CD4-positive, alpha-beta T cell treated with Interleukin-4 for 1 hour (primary cell): ENCODE results near the gene TYRO3.

Experiments used
- DNase-seq, 2 donors: peaks; one replicate each; pipeline ENCODE4 v3.0.0-alpha.2; 2020 to 2022

The TYRO3 gene

DNA sequence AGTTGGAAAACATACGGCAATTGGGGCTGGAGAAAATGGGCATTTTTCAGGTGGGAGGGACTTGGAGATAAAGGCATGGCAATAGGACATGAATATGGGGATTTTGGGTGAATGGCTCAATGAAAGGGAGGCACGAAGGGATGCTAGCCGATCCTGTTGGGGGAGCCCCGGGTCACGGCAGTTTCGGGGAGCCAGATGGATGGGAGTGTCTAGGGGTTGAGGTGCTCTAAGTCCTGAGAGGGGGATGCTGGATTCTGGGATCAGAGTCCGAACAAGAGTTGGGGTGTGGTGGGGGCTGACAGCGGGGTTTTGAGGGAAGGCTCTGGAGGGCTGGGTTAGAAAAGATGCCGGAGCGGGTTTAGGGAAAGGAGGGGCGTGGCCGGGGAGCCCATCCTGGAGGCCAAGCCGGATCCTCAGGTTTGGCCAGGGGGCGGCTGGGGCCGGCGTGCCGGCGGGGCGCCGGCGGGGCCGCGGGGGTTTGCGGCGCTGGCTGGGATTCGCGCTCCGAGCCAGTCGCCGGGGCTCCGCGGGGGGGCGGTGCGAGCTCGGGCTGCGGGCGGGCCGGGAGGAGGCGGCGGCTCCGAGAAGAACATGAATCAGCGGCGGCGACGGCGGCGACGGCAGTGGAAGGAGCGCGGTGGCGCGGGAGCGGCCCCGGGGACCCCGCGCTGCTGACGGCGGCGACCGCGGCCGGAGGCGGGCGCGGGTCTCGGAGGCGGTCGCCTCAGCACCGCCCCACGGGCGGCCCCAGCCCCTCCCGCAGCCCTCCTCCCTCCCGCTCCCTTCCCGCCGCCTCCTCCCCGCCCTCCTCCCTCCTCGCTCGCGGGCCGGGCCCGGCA is at the start of gene TYRO3:
Gene TYRO3, plus strand, starts transcription at position 813 of the 839 bp plus-strand sequence. CDS start 46 bp downstream, outside the sequence.
- DNase-seq, result peak; percentile 52 to 65

DNA sequence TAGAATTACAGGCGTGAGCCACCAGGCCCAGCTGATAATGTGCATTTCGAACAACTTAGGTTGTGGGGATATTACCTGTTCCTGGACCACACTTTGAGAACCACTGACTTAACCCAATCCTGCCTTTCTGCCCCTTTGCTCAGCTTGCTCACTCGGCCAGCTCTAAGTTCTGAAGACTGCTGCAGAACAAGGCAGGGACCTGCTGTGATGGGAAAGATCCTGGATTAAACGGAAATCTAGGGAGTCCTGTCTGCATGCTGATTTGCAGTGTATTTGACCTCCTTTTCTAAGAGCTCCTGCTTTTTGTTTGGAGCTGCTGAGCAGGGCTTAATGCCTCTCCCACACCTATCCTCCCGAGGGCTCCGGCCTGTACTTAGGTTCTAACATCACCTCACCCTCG is 48.3 kb upstream of the TYRO3 start:
- no peak for DNase-seq

- no peak for DNase-seq
Observed at GRCh38 chr15:41511331-41511898, 47.6 kb upstream of the TYRO3 start.

DNA sequence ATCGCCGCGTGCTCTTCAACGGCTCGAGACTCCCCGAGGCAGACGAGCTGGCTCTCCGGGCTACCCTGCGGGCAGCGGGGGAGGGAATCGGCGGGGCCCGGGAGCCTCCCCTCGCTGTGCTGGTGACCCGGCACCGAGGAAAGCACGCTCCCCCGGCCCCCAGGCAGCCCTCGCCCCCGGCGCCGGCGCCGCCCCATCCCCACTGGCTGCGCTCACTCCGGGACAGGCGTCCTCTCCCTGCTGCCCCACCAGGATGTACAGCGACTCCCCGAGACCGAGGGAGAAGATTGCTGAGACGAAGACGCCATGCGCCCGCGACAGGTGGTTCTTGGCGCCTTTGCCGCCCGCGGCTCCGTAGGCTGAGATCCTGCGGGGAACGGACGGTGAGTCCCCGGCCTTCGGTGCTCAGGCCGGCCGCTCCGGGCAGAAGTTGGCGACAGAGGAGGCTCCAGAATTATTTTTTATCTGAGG is 47.1 kb upstream of the TYRO3 start:
- DNase-seq, result peak in 1 of 2 donors; percentile 11

DNA sequence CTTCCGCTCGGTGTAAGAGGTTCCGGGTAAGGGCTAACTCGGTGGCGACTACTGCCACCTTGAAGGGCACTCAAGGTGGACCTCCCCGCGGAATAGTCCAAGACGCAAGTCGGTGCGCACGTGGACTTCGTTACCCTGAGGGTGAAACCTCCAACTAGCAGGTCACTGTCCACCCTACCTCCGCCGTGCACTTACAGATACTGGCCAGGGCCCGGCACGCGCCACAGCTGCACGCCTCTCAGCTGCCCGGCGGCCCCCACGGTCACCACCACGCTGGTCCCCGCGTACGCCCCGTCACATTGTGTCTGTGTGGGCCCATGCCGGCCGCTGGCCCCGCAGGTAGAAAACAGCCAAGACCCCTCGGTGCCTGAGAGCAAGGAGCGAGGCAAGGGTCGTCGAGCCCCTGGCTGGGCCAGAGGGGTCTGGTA is 46.5 kb upstream of the TYRO3 start:
- DNase-seq, result no peak

DNA sequence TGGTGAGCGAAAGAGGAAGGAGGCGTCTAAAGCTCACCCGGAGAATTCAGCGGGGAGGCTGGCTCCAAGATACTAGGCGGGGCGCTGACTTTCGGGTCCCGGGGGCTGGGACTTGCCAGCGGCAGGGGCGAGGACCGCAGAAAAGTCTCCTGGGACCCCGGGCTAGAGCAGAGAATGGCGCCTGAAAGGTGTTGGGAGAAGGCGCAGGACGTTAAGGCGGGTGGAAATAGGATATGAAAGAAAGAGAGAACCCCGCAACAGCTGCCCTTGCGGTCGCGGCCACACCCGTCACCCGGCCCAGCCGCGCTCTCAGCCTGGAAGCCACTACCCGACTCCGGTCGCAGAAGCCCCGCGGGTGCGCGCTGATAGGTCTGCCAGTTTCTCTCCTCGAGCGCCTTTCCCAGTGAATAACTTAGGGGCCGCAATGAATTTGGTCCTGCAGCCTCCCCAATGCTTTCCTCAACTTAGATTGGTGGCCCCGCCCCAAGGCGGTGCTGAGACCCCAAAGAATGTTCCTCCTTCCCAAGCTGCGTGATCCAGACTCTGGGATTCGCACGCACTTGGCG is 46.0 kb upstream of the TYRO3 start:
- peak; percentile 38 to 42 for DNase-seq

DNA sequence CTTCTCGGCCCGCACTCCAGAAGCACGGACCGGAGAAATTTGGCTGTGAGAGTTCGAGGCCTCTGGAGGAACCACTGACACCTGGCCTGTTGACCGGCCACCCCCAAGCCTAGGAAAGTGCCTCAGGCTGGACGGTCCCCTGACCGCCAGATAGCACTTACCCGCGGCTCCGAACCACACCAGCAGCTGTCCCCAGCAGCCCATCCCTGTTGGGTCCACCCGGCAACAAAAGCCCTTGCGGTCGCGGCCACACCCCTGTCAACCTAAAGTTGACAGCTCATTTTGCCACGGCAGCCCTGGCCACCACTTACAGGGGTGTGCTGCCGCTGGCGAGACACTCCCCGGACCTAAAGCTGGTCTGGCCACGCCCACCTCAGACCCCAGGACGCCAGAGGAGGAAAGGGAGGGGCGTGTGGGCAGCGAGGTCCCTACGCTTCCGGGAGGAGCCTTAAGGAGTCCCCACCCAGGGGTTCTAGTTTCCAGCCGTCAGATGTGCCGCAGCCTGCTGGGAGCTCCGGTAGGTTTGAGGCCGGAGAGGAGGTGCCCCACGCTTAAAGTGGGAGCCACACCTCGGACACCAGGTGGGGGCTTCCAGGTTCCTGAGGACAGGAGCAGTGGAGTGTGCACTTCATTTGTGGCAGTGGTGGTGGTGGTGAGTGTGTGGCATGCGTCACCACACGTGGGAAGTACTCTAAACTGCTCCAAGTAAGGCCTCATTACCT is 45.3 kb upstream of the TYRO3 start, which contains the start of gene LTK:
Gene LTK, minus strand, starts transcription at position 322 of the 722 bp plus-strand sequence. Its CDS starts 118 bp downstream, at position 204.
- DNase-seq, result peak; percentile 26 to 30

DNA sequence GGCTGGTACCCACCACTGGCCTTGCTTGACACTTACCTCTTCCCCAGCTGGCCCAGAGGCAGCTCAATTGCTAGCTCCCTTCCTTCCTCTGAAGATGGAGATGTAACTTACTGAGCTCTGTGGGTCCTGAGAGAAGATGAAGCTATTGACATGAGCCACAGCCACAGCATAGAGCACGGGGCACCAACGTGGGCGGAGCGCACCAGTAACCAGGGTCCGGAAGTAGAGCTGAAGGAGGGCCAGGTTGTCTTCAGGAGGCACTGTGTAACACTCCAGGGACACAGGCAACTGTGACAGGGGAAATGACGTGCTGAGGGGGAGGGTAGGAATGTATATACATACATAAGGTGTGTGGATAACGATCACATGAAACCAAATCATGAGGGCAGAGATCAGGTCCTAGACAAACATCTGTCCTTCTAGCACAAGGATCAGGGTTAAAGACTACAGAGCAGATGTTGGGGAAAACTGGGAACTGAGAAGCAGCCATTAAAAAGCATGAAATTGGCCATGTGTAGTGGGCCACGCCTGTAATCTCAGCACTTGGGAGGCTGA is 41.0 kb upstream of the TYRO3 start:
- no peak for DNase-seq

DNA sequence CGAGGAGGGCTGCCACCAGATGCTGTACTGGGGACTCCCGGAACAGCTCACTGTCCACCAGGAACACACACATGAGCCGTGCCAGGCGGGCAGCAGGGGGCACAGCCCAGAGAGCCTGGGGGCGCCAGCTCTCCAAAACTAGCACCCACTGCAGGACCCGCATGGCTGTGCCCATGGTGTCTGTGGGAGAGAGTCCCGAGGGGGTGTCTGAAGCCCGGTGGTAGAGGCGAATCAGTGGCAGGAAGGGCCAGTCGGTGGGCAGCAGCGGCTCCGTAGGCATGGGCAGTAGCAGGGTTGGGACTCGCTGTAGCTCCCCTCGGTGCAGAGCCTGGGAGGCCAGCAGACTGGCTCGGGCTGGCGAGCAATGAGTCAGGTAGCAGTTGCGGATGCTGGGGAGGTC is 38.4 kb upstream of the TYRO3 start:
- DNase-seq, result no peak

GRCh38 chr15:41521614-41522013 is 37.4 kb upstream of the TYRO3 start:
- DNase-seq, result no peak

DNA sequence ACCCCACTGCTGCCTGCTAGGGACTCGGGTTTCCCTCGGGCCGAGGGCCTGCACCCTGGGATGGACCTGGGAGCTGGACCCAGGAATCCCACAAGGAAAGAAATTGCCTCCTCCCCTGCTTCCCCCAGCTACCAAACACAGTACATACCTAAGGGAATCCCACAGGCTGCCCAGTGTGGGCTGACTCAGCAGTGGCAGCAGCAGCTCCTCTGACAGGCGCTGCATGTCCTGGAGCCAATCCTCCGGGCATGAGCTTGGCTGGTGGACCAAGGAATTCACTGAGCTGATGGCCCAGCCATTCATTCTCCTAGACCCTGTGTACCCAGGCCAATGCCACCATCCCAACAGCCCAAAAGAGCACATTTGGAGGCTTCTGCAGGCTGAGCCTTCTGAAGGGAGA is 35.9 kb upstream of the TYRO3 start:
- no peak for DNase-seq

DNA sequence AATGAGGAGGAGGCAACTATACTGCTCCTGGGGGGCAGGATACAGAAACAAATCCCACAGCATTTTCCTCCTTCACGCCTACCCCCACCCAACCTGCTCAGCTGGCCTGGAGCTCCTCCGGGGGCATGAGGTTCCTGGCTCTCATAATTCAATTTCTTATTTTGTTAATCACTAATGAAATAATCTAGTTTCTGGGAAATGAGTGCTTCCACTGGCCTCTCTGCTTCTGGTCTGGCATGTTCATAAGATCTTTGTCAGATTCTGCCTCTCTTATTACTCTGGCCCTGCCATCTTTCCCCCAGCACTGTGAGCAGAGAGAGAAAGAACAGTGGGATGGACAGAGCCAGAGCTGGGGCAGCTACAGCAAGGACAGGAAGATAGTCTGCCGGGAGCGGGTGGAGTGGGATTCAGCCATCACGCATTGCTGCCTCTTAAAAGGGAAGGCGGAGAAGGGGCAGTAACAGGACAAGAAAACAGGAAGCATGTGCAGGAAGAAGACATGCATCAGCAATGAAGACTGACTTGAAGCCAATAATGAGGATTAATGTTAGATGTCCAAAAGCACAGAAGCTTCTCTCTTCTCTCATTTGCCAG is 28.6 kb upstream of the TYRO3 start:
- DNase-seq, result no peak

GRCh38 chr15:41535544-41535943 is 23.5 kb upstream of the TYRO3 start:
- no peak for DNase-seq

DNA sequence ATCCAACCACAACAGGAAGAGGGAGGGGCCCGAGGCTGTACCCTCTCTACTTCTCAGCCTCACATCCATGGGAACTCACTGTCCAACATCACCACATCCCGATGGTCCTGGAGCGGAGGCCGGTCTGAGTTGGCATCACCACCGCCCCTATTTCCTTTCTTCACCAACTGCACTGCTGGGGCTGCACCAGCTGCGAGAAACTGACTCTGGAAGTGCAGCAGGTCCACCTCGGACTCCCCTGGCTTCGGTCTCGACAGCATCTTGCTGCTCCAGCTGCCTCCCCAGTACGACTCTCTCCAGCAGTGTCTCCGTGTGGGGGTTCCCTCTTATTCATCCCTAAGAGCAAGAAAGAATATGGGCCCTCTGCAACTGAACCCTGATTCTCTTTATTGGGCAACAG is 22.1 kb upstream of the TYRO3 start:
- no peak for DNase-seq

DNA sequence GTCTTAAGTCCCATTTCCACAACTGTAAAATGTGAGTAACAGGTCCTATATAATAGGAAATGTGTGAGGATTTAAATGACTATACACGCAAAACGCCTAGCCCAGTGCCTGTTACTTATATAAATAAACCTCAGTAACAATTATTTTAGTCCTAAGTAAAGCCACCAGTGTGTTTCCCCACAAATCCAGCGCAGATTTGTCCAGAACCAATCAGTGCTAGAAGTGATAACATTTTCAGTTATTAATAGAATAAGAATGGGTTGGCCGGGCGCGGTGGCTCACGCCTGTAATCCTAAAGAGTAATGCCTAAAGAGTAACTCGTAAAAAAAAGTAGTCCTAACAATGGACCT is 15.5 kb upstream of the TYRO3 start:
- DNase-seq, result no peak

DNA sequence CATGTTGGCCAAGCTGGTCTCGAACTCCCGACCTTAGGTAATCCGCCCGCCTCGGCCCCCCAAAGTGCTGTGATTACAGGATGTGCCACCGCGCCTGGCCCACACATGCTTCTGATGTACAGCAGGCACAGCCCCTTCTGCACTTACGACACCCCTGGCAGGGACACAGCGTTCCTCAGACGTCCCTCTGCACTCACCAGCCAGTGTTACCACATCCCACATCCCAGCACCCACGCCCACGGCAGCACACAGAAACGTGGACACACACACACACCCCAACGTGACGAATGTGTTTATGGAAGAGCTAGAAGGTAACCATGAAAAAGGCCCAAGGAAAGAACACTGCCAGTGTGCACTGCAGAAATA is 14.4 kb upstream of the TYRO3 start:
- peak; percentile 15 to 43 for DNase-seq

- DNase-seq, result no peak
Observed at GRCh38 chr15:41545218-41545617, 13.8 kb upstream of the TYRO3 start.

DNA sequence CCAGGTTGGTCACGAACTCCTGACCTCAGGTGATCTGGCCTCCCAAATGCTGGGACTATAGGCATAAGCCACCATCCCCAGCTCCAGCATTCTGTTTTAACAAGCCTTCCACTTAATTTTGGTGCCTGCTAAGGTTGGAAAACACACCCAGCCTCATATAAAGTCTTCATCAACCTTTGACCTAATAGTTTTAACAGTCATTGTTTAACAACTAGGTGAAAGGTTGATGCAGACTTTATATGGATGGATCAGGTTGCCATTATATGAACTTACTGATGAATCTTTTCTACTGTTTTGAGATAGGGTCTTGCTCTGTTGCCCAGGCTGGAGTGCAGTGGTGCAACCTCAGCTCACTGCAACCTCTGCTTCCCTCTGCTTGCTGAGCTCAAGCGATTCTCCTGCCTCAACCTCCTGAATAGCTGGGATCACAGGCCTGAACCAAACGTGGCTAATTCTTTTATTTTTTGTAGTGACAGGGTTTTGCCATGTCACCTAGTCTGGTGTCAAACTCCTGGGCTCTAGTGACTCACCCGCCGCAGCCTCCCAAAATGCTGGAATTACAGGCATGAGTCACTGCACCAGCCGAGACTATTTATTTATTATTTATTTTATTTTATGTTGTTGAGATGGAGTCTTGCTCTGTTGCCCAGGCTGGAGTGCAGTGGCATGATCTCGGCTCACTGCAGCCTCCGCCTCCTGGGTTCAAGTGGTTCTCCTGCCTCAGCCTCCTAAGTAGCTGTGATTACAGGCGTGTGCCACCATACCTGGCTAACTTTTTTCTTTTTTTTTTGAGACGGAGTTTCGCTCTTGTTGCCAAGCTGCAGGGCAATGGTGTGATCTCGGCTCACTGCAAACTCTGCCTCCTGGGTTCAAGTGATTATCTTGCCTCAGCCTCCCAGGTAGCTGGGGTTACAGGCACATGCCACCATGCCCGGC is 11.9 kb upstream of the TYRO3 start:
- no peak for DNase-seq

DNA sequence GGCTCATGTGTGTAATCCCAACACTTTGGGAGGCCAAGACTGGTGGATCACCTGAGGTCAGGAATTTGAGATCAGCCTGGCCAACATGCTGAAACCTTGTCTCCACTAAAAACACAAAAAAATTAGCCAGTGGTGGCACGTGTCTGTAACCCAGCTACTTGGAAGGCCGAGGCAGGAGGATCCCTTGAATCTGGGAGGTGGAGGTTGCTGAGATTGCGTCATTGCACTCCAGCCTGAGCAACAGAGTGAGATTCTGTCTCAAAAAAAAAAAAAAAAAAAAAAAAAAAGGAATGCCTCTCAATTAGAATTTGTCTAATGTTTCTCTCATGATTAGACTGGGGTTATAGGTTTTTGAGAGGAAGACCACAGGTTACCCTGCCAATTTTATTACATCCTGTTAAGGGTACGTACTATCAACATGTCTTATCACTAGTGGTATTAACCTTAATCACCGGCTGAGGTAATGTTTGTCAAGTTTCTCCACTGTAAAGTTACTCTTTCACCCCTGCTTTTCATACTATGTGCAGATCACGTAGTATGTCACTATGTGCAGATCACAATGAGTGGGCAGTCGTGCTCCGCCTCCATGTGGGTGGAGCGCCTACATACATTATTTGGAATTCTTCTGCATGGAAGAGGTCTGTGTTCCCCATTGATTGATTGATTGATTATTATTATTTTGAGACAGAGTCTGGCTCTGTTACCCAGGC is 8.8 kb upstream of the TYRO3 start:
- DNase-seq, result no peak

GRCh38 chr15:41553731-41554130 is 5.3 kb upstream of the TYRO3 start:
- DNase-seq, result no peak

- DNase-seq, result no peak
Observed at GRCh38 chr15:41554343-41554742, 4.7 kb upstream of the TYRO3 start.
